OCI-LY7 (cell line): ENCODE results near the gene SORBS2. TPM values are rescaled to one million over a fixed set of nuclear protein-coding genes. Genes with fewer than 3 reads are reported as not detected.

Experiments used
- BruUV-seq: library from RNA; stranded (reverse); fragments of 400-500 nt; replicated peaks from 2 replicates; lab custom pipeline; 2021; lab: Mats Ljungman, UMichigan
- CTCF ChIA-PET: fragments of 300-600 bp; sonication (Branson Sonifier 250); formaldehyde crosslinking; loops from one replicate; lab custom pipeline; 2022; ENCODE audit warnings: antibody characterized with exemption; ENCODE audit not compliant: unreplicated experiment; lab: Charles Lee
- POLR2A ChIA-PET: fragments of 300-600 bp; sonication (Branson Sonifier 250); formaldehyde crosslinking; loops from one replicate; lab custom pipeline; 2022; ENCODE audit warnings: antibody characterized with exemption; lab: Charles Lee
- DNase-seq: peaks from one replicate; pipeline ENCODE4 v3.0.0-alpha.2; 2015; ENCODE audit warnings: low spot score
- H2AFZ ChIP-seq: fragments of 200-600 bp; sonication (generic), shearing (Covaris generic); 2 replicates; pipeline ENCODE4 v1.6.1; 2014; ENCODE audit warnings: mild to moderate bottlenecking, antibody characterized with exemption, low read length, moderate library complexity
- H3K27ac ChIP-seq: fragments of 200-600 bp; sonication (generic); 2 replicates; pipeline ENCODE4 v1.5.1; 2014; ENCODE audit warnings: mixed run types, low read depth, mild to moderate bottlenecking, moderate library complexity, low read length, inconsistent platforms; ENCODE audit not compliant: poor library complexity, severe bottlenecking
- H3K36me3 ChIP-seq: fragments of 200-600 bp; sonication (generic); 2 replicates; pipeline ENCODE4 v1.6.1; 2014; ENCODE audit warnings: mild to moderate bottlenecking, antibody characterized with exemption, low read length, moderate library complexity, mixed read lengths; ENCODE audit not compliant: insufficient read depth
- H3K4me1 ChIP-seq: fragments of 200-600 bp; sonication (generic); 2 replicates; pipeline ENCODE4 v1.5.1; 2014; ENCODE audit warnings: mild to moderate bottlenecking, low read length; ENCODE audit not compliant: insufficient read depth, poor library complexity, severe bottlenecking
- H3K4me2 ChIP-seq: fragments of 200-600 bp; sonication (generic); 2 replicates; pipeline ENCODE4 v1.6.1; 2014; ENCODE audit warnings: mild to moderate bottlenecking, low read length
- H3K4me3 ChIP-seq: fragments of 200-600 bp; sonication (generic); 2 replicates; pipeline ENCODE4 v1.5.1; 2014; ENCODE audit warnings: mild to moderate bottlenecking, low read depth, low read length; ENCODE audit not compliant: poor library complexity, severe bottlenecking
- H3K79me2 ChIP-seq: fragments of 200-600 bp; sonication (generic); 2 replicates; pipeline ENCODE4 v1.6.1; 2016; ENCODE audit warnings: low read depth, mild to moderate bottlenecking, low read length, moderate library complexity, mixed read lengths; ENCODE audit not compliant: insufficient read depth
- H3K9me2 ChIP-seq: fragments of 200-600 bp; sonication (generic); 2 replicates; pipeline ENCODE4 v1.6.1; 2016; ENCODE audit warnings: mild to moderate bottlenecking, low read length, mixed read lengths; ENCODE audit not compliant: insufficient read depth
- H3K9me3 ChIP-seq: fragments of 200-600 bp; sonication (generic); 2 replicates; pipeline ENCODE4 v1.6.1; 2014; ENCODE audit warnings: mild to moderate bottlenecking, mixed run types, low read length, mixed read lengths
- H4K20me1 ChIP-seq: fragments of 200-600 bp; sonication (generic); 2 replicates; pipeline ENCODE4 v1.6.1; 2014; ENCODE audit warnings: mild to moderate bottlenecking, antibody characterized with exemption, low read length, moderate library complexity, mixed read lengths; ENCODE audit not compliant: insufficient read depth
- CTCF ChIP-seq: fragments of 200-600 bp; sonication (generic); conservative IDR thresholded peaks from 2 replicates; pipeline ENCODE4 v1.5.1; 2014; ENCODE audit warnings: mild to moderate bottlenecking, antibody characterized with exemption, low read length, moderate library complexity, mixed read lengths
- EZH2phosphoT487 ChIP-seq: fragments of 200-600 bp; sonication (generic); IDR thresholded peaks from 2 replicates; pipeline ENCODE4 v1.6.1; 2018; ENCODE audit warnings: low read depth, borderline replicate concordance, mild to moderate bottlenecking, mixed run types, antibody characterized with exemption, low read length, moderate library complexity, mixed read lengths
- intact Hi-C: fragments of 100-400 bp; cut with micrococcal nuclease; formaldehyde crosslinking; loops from one replicate; pipeline ENCODE4 v1.10.0; 2022; ENCODE audit not compliant: unreplicated experiment
- total RNA-seq, 2 experiments: library from RNA; depleted of rRNA in 1 of 2; stranded (reverse); fragments of >200 nt in 1 of 2; shearing (Covaris generic) in 1 of 2; gene quantifications; 2 replicates each; pipeline ENCODE4 v1.2.3, GENCODE V29; 2014 to 2022

The SORBS2 gene
- total RNA-seq, 2 experiments from 2014 or later: 33.2 to 43.5 TPM

GRCh38 chr4:185682236-185682635, 129.8 kb downstream of the SORBS2 start:
- intact Hi-C loops: no loop called here
- CTCF ChIA-PET: no interaction called here
- no peaks in the 10 kb centered on the region for H3K79me2 ChIP-seq
- no peaks in the 10 kb centered on the region for H3K9me3 ChIP-seq
- no peaks in the 10 kb centered on the region for H4K20me1 ChIP-seq
- no peak overlapping the region for H3K4me2 ChIP-seq
- DNase-seq: no peak
- no peaks in the 10 kb centered on the region for H3K36me3 ChIP-seq
- POLR2A ChIA-PET: no interaction called here
- no peak overlapping the region for H3K4me3 ChIP-seq
- peaks cover 5% of the 10 kb centered on the region for H3K4me1 ChIP-seq
- H3K27ac ChIP-seq: no peak overlapping the region
- no peak overlapping the region for H2AFZ ChIP-seq
- no peaks in the 10 kb centered on the region for H3K9me2 ChIP-seq
- BruUV-seq: no TSS peak
- TF ChIP-seq CTCF: no peak

- H3K9me2 ChIP-seq: no peaks in the 10 kb centered on the region
- POLR2A ChIA-PET: interaction anchor here (0.7 kb wide), 1 partner anchor 746 kb away, joined by 4 read pairs; no protein-coding TSS in a partner anchor
- intact Hi-C loops: no loop called here
Measured at GRCh38 chr4:185681604-185682003, 130.4 kb downstream of the SORBS2 start.

GRCh38 chr4:185680617-185681016, 131.4 kb downstream of the SORBS2 start:
- no TSS peak for BruUV-seq
- H3K4me3 ChIP-seq: no peak overlapping the region
- ChIA-PET POLR2A (no interaction called here), CTCF (no interaction called here)
- H2AFZ ChIP-seq: no peak overlapping the region
- TF ChIP-seq EZH2phosphoT487 (no peak), CTCF (no peak)
- H3K9me2 ChIP-seq: no peaks in the 10 kb centered on the region
- intact Hi-C loops: no loop called here
- no peak for DNase-seq
- no peak overlapping the region for H3K27ac ChIP-seq
- peaks cover 5% of the 10 kb centered on the region for H3K4me1 ChIP-seq
- no peaks in the 10 kb centered on the region for H4K20me1 ChIP-seq
- no peaks in the 10 kb centered on the region for H3K36me3 ChIP-seq
- H3K9me3 ChIP-seq: no peaks in the 10 kb centered on the region
- no peak overlapping the region for H3K4me2 ChIP-seq
- no peaks in the 10 kb centered on the region for H3K79me2 ChIP-seq

More at GRCh38 chr4:185681604-185682003, 130.4 kb downstream of the SORBS2 start:
- H3K27ac ChIP-seq: no peak overlapping the region
- H3K36me3 ChIP-seq: no peaks in the 10 kb centered on the region
- CTCF ChIA-PET: no interaction called here
- H3K79me2 ChIP-seq: no peaks in the 10 kb centered on the region
- peaks cover 5% of the 10 kb centered on the region for H3K4me1 ChIP-seq
- H3K9me3 ChIP-seq: no peaks in the 10 kb centered on the region
- no peak for TF ChIP-seq CTCF
- no peak for TF ChIP-seq EZH2phosphoT487
- H2AFZ ChIP-seq: no peak overlapping the region
- DNase-seq: no peak
- no peak overlapping the region for H3K4me3 ChIP-seq
- no peaks in the 10 kb centered on the region for H4K20me1 ChIP-seq
- no TSS peak for BruUV-seq
- H3K4me2 ChIP-seq: no peak overlapping the region
